HG03045 (cell line): ENCODE results near the gene PFKL.
"Not testable (repeated sequence)": the region's sequence is repeated elsewhere in the genome, so short reads cannot be mapped to it uniquely, and the experiment has no call there.

Experiments used
- ATAC-seq: cut with Tn5 transposase; IDR thresholded peaks from one replicate; pipeline ENCODE4 v1.9.1; 2021; ENCODE audit warnings: mild to moderate bottlenecking, moderate library complexity; ENCODE audit not compliant: unreplicated experiment

PFKL gene

GRCh38 chr21:44293551-44294231 is 6.2 kb upstream of the PFKL start:
- ATAC-seq: no peak

GRCh38 chr21:44294391-44295162 is 5.3 kb upstream of the PFKL start:
- no peak for ATAC-seq

GRCh38 chr21:44295163-44295573 is 4.7 kb upstream of the PFKL start:
- ATAC-seq: no peak

GRCh38 chr21:44295646-44296045 is 4.2 kb upstream of the PFKL start:
- ATAC-seq: no peak

GRCh38 chr21:44296103-44296519 is 3.7 kb upstream of the PFKL start:
- ATAC-seq: no peak

GRCh38 chr21:44296916-44297315 is 2.9 kb upstream of the PFKL start:
- no peak for ATAC-seq

- ATAC-seq: no peak
Observed at GRCh38 chr21:44297525-44298290, 2.1 kb upstream of the PFKL start.

GRCh38 chr21:44298301-44298700 is 1.6 kb upstream of the PFKL start:
- no peak for ATAC-seq

GRCh38 chr21:44299085-44299457 is 782 bp upstream of the PFKL start:
- no peak for ATAC-seq

GRCh38 chr21:44300262-44300959 is 558 bp downstream of the PFKL start:
- peak; percentile 37 for ATAC-seq

- no peak for ATAC-seq
Observed at GRCh38 chr21:44301141-44301540, 1.3 kb downstream of the PFKL start.

- ATAC-seq: no peak
Observed at GRCh38 chr21:44301961-44302406, 2.1 kb downstream of the PFKL start.

- ATAC-seq: not testable (repeated sequence)
Observed at GRCh38 chr21:44302573-44303401, 2.9 kb downstream of the PFKL start.

- ATAC-seq: no peak
Observed at GRCh38 chr21:44303490-44303981, 3.7 kb downstream of the PFKL start.

- ATAC-seq: no peak
Observed at GRCh38 chr21:44304011-44304616, 4.3 kb downstream of the PFKL start.

GRCh38 chr21:44304877-44305293 is 5.0 kb downstream of the PFKL start:
- ATAC-seq: no peak

- ATAC-seq: no peak
Observed at GRCh38 chr21:44305691-44306090, 5.8 kb downstream of the PFKL start.

- ATAC-seq: no peak
Observed at GRCh38 chr21:44306936-44307704, 7.3 kb downstream of the PFKL start.
